IMR-90 (cell line): ENCODE data around the gene MOXD1. TPM values are rescaled to one million over a fixed set of nuclear protein-coding genes. Genes with fewer than 3 reads are reported as not detected.

Source experiments
- ATAC-seq: fragments of 200-7000 bp; cut with Tn5 transposase; 2 replicates; pipeline ENCODE4 v1.9.1; 2020; ENCODE audit warnings: low read depth, mild to moderate bottlenecking, moderate library complexity
- BruUV-seq: library from RNA; stranded (reverse); fragments of 400-500 nt; replicated peaks from 2 replicates; lab custom pipeline; 2021; lab: Mats Ljungman, UMichigan
- CTCF ChIA-PET: fragments of 300-600 bp; formaldehyde crosslinking; extraction: SDS; loops from one replicate; lab custom pipeline; 2021; ENCODE audit warnings: antibody characterized with exemption; lab: Yijun Ruan, JAX
- POLR2A ChIA-PET: fragments of 300-600 bp; sonication (Branson Sonifier 250); formaldehyde crosslinking; loops from one replicate; lab custom pipeline; 2022; ENCODE audit warnings: antibody characterized with exemption; ENCODE audit not compliant: unreplicated experiment; lab: Charles Lee
- DNase-seq: peaks from one replicate; pipeline ENCODE4 v3.0.0; 2013
- H2AFZ ChIP-seq: replicated peaks from 2 replicates; pipeline ENCODE3; 2013; ENCODE audit warnings: low read length, mild to moderate bottlenecking; ENCODE audit not compliant: poor library complexity
- H2AK5ac ChIP-seq: 2 replicates; pipeline ENCODE4 v1.6.1; 2013; ENCODE audit warnings: low read depth, low read length, inconsistent platforms
- H2AK9ac ChIP-seq: replicated peaks from 2 replicates; pipeline ENCODE3; 2013; ENCODE audit warnings: mild to moderate bottlenecking, low read depth, low read length, moderate library complexity; ENCODE audit not compliant: poor library complexity
- H2BK120ac ChIP-seq: 2 replicates; pipeline ENCODE4 v1.6.1; 2013; ENCODE audit warnings: low read depth, low read length, inconsistent platforms
- H2BK15ac ChIP-seq: 3 replicates; pipeline ENCODE4 v1.6.1; 2013; ENCODE audit warnings: low read depth, low read length, inconsistent platforms
- H2BK20ac ChIP-seq: 2 replicates; pipeline ENCODE4 v1.6.1; 2013; ENCODE audit warnings: low read depth, mild to moderate bottlenecking, inconsistent platforms, low read length, moderate library complexity
- H2BK5ac ChIP-seq: 2 replicates; pipeline ENCODE4 v1.6.1; 2013; ENCODE audit warnings: mild to moderate bottlenecking, low read depth, low read length, inconsistent platforms; ENCODE audit not compliant: poor library complexity, severe bottlenecking
- H3K14ac ChIP-seq: replicated peaks from 2 replicates; pipeline ENCODE4 v1.6.1; 2013; ENCODE audit warnings: low read depth, low read length, inconsistent platforms
- H3K18ac ChIP-seq: 2 replicates; pipeline ENCODE4 v1.6.1; 2013; ENCODE audit warnings: low read depth, low read length, control low read depth
- H3K23ac ChIP-seq: 2 replicates; pipeline ENCODE4 v1.6.1; 2013; ENCODE audit warnings: low read depth, low read length, inconsistent platforms
- H3K27ac ChIP-seq: 2 replicates; pipeline ENCODE4 v1.5.1; 2013; ENCODE audit warnings: mild to moderate bottlenecking, control low read depth, low read length; ENCODE audit not compliant: insufficient read depth
- H3K27me3 ChIP-seq: 2 replicates; pipeline ENCODE4 v1.6.1; 2013; ENCODE audit warnings: low read length; ENCODE audit not compliant: control insufficient read depth, insufficient read depth
- H3K36me3 ChIP-seq: 2 replicates; pipeline ENCODE4 v1.6.1; 2013; ENCODE audit warnings: low read length, mixed read lengths; ENCODE audit not compliant: control insufficient read depth, insufficient read depth
- H3K4ac ChIP-seq: 2 replicates; pipeline ENCODE4 v1.6.1; 2013; ENCODE audit warnings: low read depth, low read length, inconsistent platforms
- H3K4me1 ChIP-seq: 2 replicates; pipeline ENCODE4 v1.6.1; 2013; ENCODE audit warnings: low read length, mixed read lengths; ENCODE audit not compliant: control insufficient read depth, insufficient read depth
- H3K4me2 ChIP-seq: 2 replicates; pipeline ENCODE4 v1.6.1; 2013; ENCODE audit warnings: low read depth, mild to moderate bottlenecking, control low read depth, low read length, moderate library complexity
- H3K4me3 ChIP-seq: 2 replicates; pipeline ENCODE4 v1.5.1; 2013; ENCODE audit warnings: low read depth, mild to moderate bottlenecking, control low read depth, low read length, moderate library complexity; ENCODE audit not compliant: insufficient read depth
- H3K56ac ChIP-seq: 2 replicates; pipeline ENCODE4 v1.6.1; 2013; ENCODE audit warnings: low read length, inconsistent platforms; ENCODE audit not compliant: insufficient read depth; ENCODE audit errors: extremely low read depth
- H3K79me1 ChIP-seq, 2 experiments: 2 replicates each; pipeline ENCODE4 v1.6.1; 2013; ENCODE audit warnings: low read length in 2 of 2, inconsistent platforms in 1 of 2, low read depth in 1 of 2
- H3K9ac ChIP-seq: 2 replicates; pipeline ENCODE4 v1.6.1; 2013; ENCODE audit warnings: low read depth, low read length, control low read depth
- H3K9me1 ChIP-seq: 2 replicates; pipeline ENCODE4 v1.6.1; 2013; ENCODE audit warnings: low read length, inconsistent platforms; ENCODE audit not compliant: insufficient read depth
- H3K9me3 ChIP-seq: 2 replicates; pipeline ENCODE4 v1.6.1; 2013; ENCODE audit warnings: low read length; ENCODE audit not compliant: control insufficient read depth, insufficient read depth
- H4K20me1 ChIP-seq: 2 replicates; pipeline ENCODE4 v1.6.1; 2013; ENCODE audit warnings: low read length, inconsistent platforms; ENCODE audit not compliant: insufficient read depth
- H4K5ac ChIP-seq: 2 replicates; pipeline ENCODE4 v1.6.1; 2013; ENCODE audit warnings: mild to moderate bottlenecking, low read depth, low read length, control low read depth
- H4K8ac ChIP-seq, 2 experiments: 2 replicates each; pipeline ENCODE4 v1.6.1; 2013; ENCODE audit warnings: low read depth in 2 of 2, low read length in 2 of 2, control low read depth in 1 of 2, inconsistent platforms in 1 of 2
- H4K91ac ChIP-seq: 2 replicates; pipeline ENCODE4 v1.6.1; 2013; ENCODE audit warnings: low read depth, low read length, inconsistent platforms; ENCODE audit not compliant: insufficient read depth
- CEBPB ChIP-seq: IDR thresholded peaks from 2 replicates; pipeline ENCODE4 v1.6.1; 2012; ENCODE audit warnings: low read depth, low read length, improper control_type of control experiment
- WGBS, 2 experiments: methylation state at CpG; one replicate each; pipeline versions ENCODE4 v1.1.5 to v1.1.7; 2013; ENCODE audit warnings: missing lambda C conversion rate in 2 of 2; ENCODE audit not compliant: insufficient read length in 1 of 2; ENCODE audit errors: extremely low coverage in 2 of 2; 5-methylcytosine and 5-hydroxymethylcytosine counted together
- dilution Hi-C: fragments of 300-500 bp; cut with HindIII; formaldehyde crosslinking; loops from one replicate; pipeline ENCODE4 v1.14.3; 2018; ENCODE audit warnings: low sequenced_read_pairs; ENCODE audit not compliant: unreplicated experiment
- in situ Hi-C: fragments of 300-500 bp; cut with MboI; formaldehyde crosslinking; loops from 3 replicates; pipeline ENCODE4 v1.14.3; 2019; ENCODE audit warnings: low sequenced_read_pairs, inconsistent platforms, mixed read lengths
- intact Hi-C: fragments of 100-400 bp; cut with micrococcal nuclease; formaldehyde crosslinking; loops from 2 replicates; pipeline ENCODE4 v1.10.0; 2022
- polyA plus RNA-seq, 3 experiments: library from polyadenylated mRNA; depleted of rRNA; stranded (reverse); fragments of >200 nt; gene quantifications; 2 replicates each; pipeline ENCODE4 v1.2.3, GENCODE V29; 2012; ENCODE audit warnings: low replicate concordance in 1 of 3
- total RNA-seq: library from RNA; depleted of rRNA; stranded (reverse); fragments of >200 nt; gene quantifications from 2 replicates; pipeline ENCODE4 v1.2.3, GENCODE V29; 2012

The MOXD1 gene
- total and polyA plus RNA-seq, 2 of the 4 experiments (the other 2 are of a cell fraction) = 10.0 to 19.4 TPM

DNA sequence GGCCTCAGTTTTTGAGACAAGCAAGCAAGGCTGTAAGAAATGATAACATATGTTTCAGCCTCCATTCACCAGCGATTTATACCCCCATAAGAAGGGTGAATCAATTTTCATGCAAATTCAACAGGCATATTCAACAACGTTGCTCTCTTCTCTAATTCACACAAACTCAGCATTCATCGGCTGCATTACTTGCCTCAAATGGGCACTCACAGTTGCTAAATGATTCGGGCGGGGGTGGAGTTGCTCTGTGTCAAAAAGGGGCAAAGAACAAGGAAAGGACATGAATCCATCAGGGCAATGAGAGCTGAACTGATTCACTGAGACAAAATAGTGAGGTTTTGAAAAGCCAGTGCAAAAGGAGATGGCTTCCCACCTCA is 9.0 kb downstream of the MOXD1 start:
- Histone ChIP-seq H3K9ac (peak overlapping the region; percentile 49), H3K4ac (peak overlapping the region; percentile 75), H3K9me1 (peaks cover 4% of the 10 kb centered on the region; the same call in 1 of the 2 replicates), H3K4me1 (peaks cover 14% of the 10 kb centered on the region), H2BK120ac (peak overlapping the region; percentile 86), H2AK5ac (peak overlapping the region; percentile 54), H3K14ac (peak overlapping the region; percentile 78), H3K56ac (peak overlapping the region; percentile 52), H2AFZ (peak overlapping the region; percentile 59), H3K4me2 (peak overlapping the region; percentile 32), H3K27ac (peak overlapping the region; percentile 93), H3K27me3 (no peaks in the 10 kb centered on the region), H4K91ac (peak overlapping the region; percentile 76), H3K23ac (peak overlapping the region; percentile 70), H2BK20ac (peak overlapping the region; percentile 83), H3K9me3 (no peaks in the 10 kb centered on the region), H2BK15ac (peak overlapping the region; percentile 4; the same call in 1 of the 3 replicates), H3K36me3 (no peaks in the 10 kb centered on the region), H4K5ac (peak overlapping the region; percentile 45), H4K8ac (peak overlapping the region; percentile 68 to 72), H3K79me1 (peaks cover 18 to 33% of the 10 kb centered on the region in 2 experiments; a peak in 3 of 4 replicates), H2AK9ac (no peak overlapping the region), H3K4me3 (no peak overlapping the region; the same call in 1 of the 2 replicates), H2BK5ac (peak overlapping the region; percentile 83), H4K20me1 (no peaks in the 10 kb centered on the region), H3K18ac (peak overlapping the region; percentile 68)
- ChIA-PET CTCF (interaction anchor here (1.6 kb wide), 1 partner anchor 9 kb away, joined by 3 read pairs; no protein-coding TSS in a partner anchor), POLR2A (no interaction called here)
- dilution Hi-C loops (no loop called here), intact Hi-C loops (loop anchor here (2.0 kb wide), 1 partner anchor 33 kb away; no protein-coding TSS in a partner anchor), in situ Hi-C loops (no loop called here)
- WGBS, 2 experiments = 33% methylated on average over 2 of the region's 5 CpGs; no CpG with 5 or more reads in 1 of the 2 experiments
- no TSS peak for BruUV-seq
- DNase-seq (no peak), ATAC-seq (peak; percentile 15; the same call in 1 of the 2 replicates)
- no peak for TF ChIP-seq CEBPB
